Ascending aorta (tissue), 2 donors: ENCODE measurements around the gene DGKG. TPM values are rescaled to one million over a fixed set of nuclear protein-coding genes. Genes with fewer than 3 reads are reported as not detected.
A peak's percentile ranks its signal among the peaks of the same experiment; 100 is the strongest.

Source experiments
- DNase-seq, 2 donors: peaks; one replicate each; pipeline ENCODE4 v3.0.0-alpha.2; 2019; ENCODE audit warnings: low spot score in 2 of 2
- H3K27ac ChIP-seq, 2 donors: fragments of 200-600 bp; sonication (generic); one replicate each; pipeline ENCODE4 v1.5.1; 2016 to 2017; ENCODE audit warnings: mild to moderate bottlenecking in 1 of 2
- H3K27me3 ChIP-seq: fragments of 200-600 bp; sonication (generic); one replicate; pipeline ENCODE4 v1.5.1; 2017
- H3K36me3 ChIP-seq, 2 donors: fragments of 200-600 bp; sonication (generic); one replicate each; pipeline ENCODE4 v1.5.1; 2016
- H3K4me1 ChIP-seq, 2 donors: fragments of 200-600 bp; sonication (generic); one replicate each; pipeline ENCODE4 v1.5.1; 2016 to 2017; ENCODE audit warnings: mild to moderate bottlenecking in 1 of 2
- H3K4me3 ChIP-seq, 2 donors: fragments of 200-600 bp; sonication (generic); one replicate each; pipeline ENCODE4 v1.5.1; 2016 to 2017; ENCODE audit warnings: mild to moderate bottlenecking in 1 of 2
- H3K9me3 ChIP-seq, 2 donors: fragments of 200-600 bp; sonication (generic); one replicate each; pipeline ENCODE4 v1.5.1; 2016
- intact Hi-C: fragments of 100-400 bp; cut with DNase I; formaldehyde crosslinking; loops from one replicate; pipeline ENCODE4 v1.15.1; 2023
- total RNA-seq: library from RNA; depleted of rRNA; stranded (reverse); fragments of >200 nt; gene quantifications from one replicate; pipeline ENCODE4 v1.1.0, GENCODE V29; 2016
- TF ChIP-seq, protein P1 (sequence below), 3 experiments: fragments of 200-600 bp in 2 of 3; fragments of 450-650 bp in 1 of 3; sonication (generic) in 2 of 3; IDR thresholded peaks; one replicate each; pipeline ENCODE4 v1.5.1; 2016 to 2019; ENCODE audit warnings: antibody characterized with exemption in 3 of 3, mild to moderate bottlenecking in 1 of 3, moderate library complexity in 1 of 3

DGKG gene
- total RNA-seq, 1 donor from 2014 or later, result 11.1 TPM

DNA sequence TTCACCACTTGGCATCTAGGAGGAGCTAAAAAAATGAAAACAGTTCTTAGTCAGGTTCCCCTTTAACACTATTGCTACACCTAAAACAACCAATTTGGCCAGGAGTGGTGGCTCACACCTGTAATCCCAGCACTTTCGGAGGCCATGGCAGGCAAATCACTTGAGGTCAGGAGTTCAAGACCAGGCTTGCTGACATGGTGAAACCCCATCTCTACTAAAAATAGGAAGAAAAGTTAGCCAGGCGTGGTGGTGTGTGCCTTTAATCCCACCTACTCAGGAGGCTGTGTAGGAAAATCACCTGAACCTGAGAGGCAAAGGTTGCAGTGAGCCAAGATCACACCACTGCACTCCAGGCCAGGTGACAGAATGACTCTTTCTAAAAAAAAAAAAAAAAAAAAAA is 124.1 kb downstream of the DGKG start:
- H3K4me1 ChIP-seq, result peaks cover 0 to 5% of the 10 kb centered on the region in 2 donors
- TF ChIP-seq, protein P1, sequence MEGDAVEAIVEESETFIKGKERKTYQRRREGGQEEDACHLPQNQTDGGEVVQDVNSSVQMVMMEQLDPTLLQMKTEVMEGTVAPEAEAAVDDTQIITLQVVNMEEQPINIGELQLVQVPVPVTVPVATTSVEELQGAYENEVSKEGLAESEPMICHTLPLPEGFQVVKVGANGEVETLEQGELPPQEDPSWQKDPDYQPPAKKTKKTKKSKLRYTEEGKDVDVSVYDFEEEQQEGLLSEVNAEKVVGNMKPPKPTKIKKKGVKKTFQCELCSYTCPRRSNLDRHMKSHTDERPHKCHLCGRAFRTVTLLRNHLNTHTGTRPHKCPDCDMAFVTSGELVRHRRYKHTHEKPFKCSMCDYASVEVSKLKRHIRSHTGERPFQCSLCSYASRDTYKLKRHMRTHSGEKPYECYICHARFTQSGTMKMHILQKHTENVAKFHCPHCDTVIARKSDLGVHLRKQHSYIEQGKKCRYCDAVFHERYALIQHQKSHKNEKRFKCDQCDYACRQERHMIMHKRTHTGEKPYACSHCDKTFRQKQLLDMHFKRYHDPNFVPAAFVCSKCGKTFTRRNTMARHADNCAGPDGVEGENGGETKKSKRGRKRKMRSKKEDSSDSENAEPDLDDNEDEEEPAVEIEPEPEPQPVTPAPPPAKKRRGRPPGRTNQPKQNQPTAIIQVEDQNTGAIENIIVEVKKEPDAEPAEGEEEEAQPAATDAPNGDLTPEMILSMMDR (IDR thresholded peaks at IDR 0.05), result no peak
- no peaks in the 10 kb centered on the region for H3K9me3 ChIP-seq
- H3K27ac ChIP-seq, result no peak overlapping the region
- H3K36me3 ChIP-seq, result no peaks in the 10 kb centered on the region
- no peaks in the 10 kb centered on the region for H3K27me3 ChIP-seq
- intact Hi-C loops, result no loop called here
- DNase-seq, result peak in 1 of 2 donors; percentile 15
- no peak overlapping the region for H3K4me3 ChIP-seq

DNA sequence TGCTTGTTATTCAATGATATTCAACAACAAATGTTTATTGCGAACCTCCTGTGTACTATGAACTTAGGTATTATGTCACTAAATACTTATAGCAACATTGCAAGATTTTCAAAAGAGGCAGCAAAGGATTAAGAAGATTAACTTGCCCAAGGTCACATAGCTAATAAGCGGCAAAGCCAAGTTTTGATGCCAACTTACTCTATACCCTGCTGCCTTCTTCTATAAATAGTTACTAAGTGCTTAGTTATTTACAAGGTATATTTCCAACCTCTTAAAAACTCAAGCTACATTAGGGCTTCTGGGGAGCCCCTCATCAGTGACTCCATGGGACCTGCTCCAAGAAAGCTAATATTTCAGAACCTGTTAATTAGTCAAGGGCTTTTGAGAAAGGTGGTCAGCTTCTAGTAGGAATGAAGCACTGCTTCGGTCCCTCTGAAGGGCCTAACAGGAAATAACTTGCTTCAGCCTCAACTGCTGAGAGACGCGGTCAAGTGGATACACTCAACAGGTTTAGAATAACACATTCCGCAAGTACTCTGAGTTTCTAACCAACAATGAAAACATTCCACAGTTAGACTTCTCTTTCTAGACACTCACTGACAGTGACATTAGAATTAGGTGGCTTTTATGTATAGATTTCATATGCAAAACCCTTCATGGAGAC is 125.5 kb downstream of the DGKG start:
- intact Hi-C loops, result no loop called here
- H3K36me3 ChIP-seq, result no peaks in the 10 kb centered on the region
- H3K4me1 ChIP-seq, result no peaks in the 10 kb centered on the region
- DNase-seq, result no peak
- no peaks in the 10 kb centered on the region for H3K9me3 ChIP-seq
- TF ChIP-seq, protein P1 (IDR thresholded peaks at IDR 0.05), result no peak
- no peak overlapping the region for H3K27ac ChIP-seq
- H3K27me3 ChIP-seq, result no peaks in the 10 kb centered on the region
- no peak overlapping the region for H3K4me3 ChIP-seq

DNA sequence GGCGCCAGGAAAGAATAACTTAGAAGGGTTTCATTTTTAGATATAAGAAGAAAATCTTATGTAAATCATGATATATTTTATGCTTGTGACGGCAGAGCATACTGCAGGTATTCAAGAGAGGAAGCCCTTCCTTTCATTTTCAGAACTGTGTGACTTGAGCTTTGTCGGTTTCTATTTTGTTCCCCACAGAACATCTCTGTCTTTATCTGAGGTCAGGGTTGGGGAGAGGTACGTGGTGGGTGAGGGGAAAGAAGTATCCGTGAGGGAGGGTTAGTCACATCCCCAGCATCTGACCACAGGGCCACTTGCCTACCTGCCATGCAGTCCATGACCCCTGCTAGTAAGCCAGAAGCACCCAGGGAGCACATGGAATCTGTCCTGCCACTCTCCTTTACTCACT is 126.5 kb downstream of the DGKG start:
- intact Hi-C loops, result no loop called here
- H3K4me1 ChIP-seq, result no peaks in the 10 kb centered on the region

DNA sequence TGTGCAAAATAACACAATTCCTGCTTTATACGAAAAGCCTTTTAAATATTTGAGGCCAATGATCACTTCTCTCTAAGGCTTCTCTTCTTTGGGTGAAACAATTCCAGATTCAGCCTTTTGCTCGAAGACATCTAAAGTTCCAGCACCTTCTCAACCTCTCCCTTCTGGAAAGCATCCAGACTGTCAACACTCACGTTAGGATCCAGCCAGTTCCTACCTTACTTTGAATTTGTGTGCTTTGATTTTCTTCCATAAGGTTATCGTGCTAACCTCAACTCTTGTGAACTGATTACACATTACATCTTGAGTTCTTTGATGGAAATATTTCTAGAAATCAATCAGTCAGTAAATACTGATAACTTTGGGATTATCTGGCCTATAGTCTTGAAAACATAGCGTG is 127.9 kb downstream of the DGKG start:
- no peaks in the 10 kb centered on the region for H3K9me3 ChIP-seq
- H3K36me3 ChIP-seq, result no peaks in the 10 kb centered on the region
- intact Hi-C loops, result no loop called here

More for the DNA sequence above, 126.5 kb downstream of the DGKG start:
- no peak overlapping the region for H3K4me3 ChIP-seq
- no peaks in the 10 kb centered on the region for H3K9me3 ChIP-seq
- no peak for DNase-seq
- TF ChIP-seq, protein P1 (IDR thresholded peaks at IDR 0.05), result no peak
- H3K36me3 ChIP-seq, result no peaks in the 10 kb centered on the region
- H3K27me3 ChIP-seq, result no peaks in the 10 kb centered on the region
- H3K27ac ChIP-seq, result no peak overlapping the region

DNA sequence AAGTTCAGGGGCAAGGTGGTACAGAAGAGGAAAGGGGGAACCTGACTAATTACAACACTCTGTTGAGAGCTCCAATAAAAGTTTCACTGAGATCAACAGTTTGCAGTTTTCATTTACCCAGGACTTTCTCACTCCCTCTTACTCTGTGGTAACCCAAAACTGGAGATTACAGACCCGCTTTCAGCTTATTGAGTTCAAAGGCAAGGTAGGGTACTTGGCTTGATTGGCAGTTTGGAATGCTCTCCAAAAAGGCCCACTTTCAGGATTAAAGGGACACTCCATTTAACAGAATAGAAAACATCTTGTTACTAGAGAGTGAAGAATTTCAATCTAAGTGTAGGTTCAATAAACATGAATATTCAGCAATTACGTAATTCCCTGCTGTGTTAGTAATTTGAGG is 135.6 kb downstream of the DGKG start:
- no peaks in the 10 kb centered on the region for H3K4me1 ChIP-seq
- no peaks in the 10 kb centered on the region for H3K27me3 ChIP-seq
- H3K9me3 ChIP-seq, result no peaks in the 10 kb centered on the region
- H3K4me3 ChIP-seq, result no peak overlapping the region
- H3K36me3 ChIP-seq, result no peaks in the 10 kb centered on the region
- H3K27ac ChIP-seq, result no peak overlapping the region
- TF ChIP-seq, protein P1 (IDR thresholded peaks at IDR 0.05), result no peak
- no peak for DNase-seq
- intact Hi-C loops, result no loop called here

More for the DNA sequence above, 127.9 kb downstream of the DGKG start:
- TF ChIP-seq, protein P1 (IDR thresholded peaks at IDR 0.05), result no peak
- Histone ChIP-seq H3K27ac (no peak overlapping the region), H3K4me1 (no peaks in the 10 kb centered on the region), H3K27me3 (no peaks in the 10 kb centered on the region), H3K4me3 (no peak overlapping the region)
- DNase-seq, result no peak

DNA sequence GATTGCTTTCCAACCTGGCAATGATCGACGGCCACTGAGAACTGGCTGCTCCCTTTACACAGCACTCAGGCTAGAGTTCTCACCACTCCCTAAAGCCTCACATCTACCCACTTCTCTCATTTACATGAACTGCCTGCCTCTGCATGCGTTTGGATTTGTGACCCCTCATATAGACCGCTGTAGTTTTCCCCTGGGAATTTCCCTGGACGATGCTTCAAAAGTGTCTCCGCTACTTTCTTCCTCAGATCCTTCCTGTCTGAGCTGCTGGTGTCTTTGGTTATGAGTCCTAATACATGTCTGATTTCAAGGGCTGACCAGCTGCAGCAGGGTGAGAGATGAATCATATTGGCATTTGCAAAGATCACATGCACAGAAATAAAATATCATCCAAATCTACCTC is 136.4 kb downstream of the DGKG start:
- no peaks in the 10 kb centered on the region for H3K36me3 ChIP-seq
- no peaks in the 10 kb centered on the region for H3K4me1 ChIP-seq
- DNase-seq, result no peak
- no peak overlapping the region for H3K27ac ChIP-seq
- no peaks in the 10 kb centered on the region for H3K27me3 ChIP-seq
- TF ChIP-seq, protein P1 (IDR thresholded peaks at IDR 0.05), result no peak
- H3K4me3 ChIP-seq, result no peak overlapping the region
- no peaks in the 10 kb centered on the region for H3K9me3 ChIP-seq
- intact Hi-C loops, result no loop called here
